ENCODE data around the gene HOXD10.

The HOXD10 gene

GRCh38 chr2:176082824-176083751 lies 33.5 kb upstream of the HOXD10 start:
- DNase-seq, result no peak

DNA sequence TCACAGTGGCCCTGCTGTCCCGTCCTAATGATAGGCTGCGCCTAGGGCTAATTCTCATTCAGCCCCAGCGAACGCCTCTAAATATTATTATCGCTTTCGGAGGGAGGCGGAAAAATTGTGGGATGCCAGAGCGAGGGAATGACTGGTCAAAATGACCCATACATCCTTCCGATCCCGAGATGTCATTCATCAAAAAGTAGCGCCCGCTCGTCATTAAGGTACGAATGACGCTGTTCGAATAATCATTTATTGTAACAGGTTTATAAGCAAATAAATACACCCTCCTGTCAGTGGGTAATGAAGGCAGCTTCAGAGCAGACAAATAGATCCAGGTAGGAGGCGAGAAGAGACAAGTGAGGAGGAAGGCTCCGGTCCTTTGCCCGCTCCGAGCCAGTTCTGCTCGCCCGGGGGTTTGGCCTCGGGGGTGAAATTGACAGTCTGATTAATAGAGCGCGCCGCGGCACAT lies 32.7 kb upstream of the HOXD10 start, which contains the start of gene EVX2:
Gene EVX2 (minus strand): TSS at position 167 of the 466 bp plus-strand sequence. CDS start 186 bp downstream, outside the sequence.
- DNase-seq, result no peak

DNA sequence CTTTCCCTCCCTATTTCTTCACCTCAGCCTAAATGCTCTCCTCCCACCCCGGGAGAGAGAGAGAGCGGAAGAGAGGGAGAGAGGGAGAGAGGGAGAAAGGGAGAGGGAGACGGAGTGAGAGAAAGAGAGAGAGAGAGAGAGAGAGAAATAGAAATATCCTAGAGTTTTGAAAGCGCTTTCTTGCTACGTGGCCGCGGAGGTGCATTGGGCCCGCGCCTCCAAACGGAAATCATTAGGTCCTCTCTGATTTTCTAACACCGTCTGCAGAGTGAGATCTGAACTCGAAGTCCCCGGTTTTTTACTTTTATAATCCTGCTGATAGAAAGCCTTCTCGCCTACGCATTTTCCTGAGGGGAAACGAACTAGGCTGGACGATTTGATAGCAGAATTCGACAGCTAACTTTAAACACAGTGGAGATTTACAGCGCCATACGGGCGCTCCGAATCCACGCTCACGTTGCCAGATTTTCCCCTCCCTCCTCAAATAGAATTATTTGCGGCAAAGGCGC lies 31.9 kb upstream of the HOXD10 start:
- no peak for DNase-seq

- no peak for DNase-seq
Measured at GRCh38 chr2:176085120-176085788, 31.3 kb upstream of the HOXD10 start.

GRCh38 chr2:176085861-176086771 lies 30.5 kb upstream of the HOXD10 start:
- DNase-seq, result no peak

- no peak for DNase-seq
Measured at GRCh38 chr2:176087330-176088047, 29.1 kb upstream of the HOXD10 start.

- DNase-seq, result no peak
Measured at GRCh38 chr2:176088048-176088936, 28.3 kb upstream of the HOXD10 start.

DNA sequence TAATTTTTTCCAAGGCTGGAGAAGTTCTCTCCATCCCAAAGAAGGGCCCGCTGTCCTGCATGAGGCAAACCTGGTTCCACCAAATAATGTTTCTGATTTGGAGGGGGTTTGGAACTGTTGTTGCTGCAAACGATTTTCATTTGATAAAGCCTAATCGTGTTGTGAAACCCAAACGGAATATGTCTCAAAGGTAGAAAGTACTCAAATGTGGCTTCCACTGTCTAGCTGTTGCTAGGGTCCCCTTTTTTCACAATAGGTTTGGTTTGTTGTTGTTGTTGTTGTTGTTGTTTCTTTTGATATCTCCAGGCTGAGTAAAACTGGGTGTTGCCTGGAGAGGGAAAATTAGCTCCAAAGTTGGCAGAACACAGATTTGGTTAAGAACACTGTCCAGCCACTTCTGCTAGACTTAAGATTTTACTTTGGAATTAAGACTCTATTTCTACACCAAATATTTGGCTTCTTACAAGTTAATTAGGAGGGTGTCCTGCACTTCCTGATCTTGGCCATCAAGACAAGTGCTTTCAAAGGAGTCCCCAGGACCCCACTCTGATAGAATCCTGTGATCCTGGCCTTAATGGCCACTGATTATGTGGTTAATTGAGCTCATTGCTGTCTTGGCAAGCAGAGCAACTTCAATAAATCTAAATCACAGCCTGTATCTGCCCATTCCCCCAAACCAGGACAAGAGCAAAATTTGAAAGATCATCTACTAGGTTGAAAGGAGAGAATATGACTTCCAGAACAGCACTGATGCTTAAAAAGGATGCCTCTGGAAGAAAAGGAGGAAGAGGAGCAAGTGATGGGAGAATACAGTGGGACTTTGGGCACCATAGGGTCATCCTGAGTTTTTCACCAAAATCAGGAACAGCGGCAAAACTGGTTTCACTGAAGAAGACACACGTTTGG lies 27.4 kb upstream of the HOXD10 start:
- no peak for DNase-seq

- no peak for DNase-seq
Measured at GRCh38 chr2:176089843-176090395, 26.7 kb upstream of the HOXD10 start.

- no peak for DNase-seq
Measured at GRCh38 chr2:176090862-176091261, 25.7 kb upstream of the HOXD10 start.

DNA sequence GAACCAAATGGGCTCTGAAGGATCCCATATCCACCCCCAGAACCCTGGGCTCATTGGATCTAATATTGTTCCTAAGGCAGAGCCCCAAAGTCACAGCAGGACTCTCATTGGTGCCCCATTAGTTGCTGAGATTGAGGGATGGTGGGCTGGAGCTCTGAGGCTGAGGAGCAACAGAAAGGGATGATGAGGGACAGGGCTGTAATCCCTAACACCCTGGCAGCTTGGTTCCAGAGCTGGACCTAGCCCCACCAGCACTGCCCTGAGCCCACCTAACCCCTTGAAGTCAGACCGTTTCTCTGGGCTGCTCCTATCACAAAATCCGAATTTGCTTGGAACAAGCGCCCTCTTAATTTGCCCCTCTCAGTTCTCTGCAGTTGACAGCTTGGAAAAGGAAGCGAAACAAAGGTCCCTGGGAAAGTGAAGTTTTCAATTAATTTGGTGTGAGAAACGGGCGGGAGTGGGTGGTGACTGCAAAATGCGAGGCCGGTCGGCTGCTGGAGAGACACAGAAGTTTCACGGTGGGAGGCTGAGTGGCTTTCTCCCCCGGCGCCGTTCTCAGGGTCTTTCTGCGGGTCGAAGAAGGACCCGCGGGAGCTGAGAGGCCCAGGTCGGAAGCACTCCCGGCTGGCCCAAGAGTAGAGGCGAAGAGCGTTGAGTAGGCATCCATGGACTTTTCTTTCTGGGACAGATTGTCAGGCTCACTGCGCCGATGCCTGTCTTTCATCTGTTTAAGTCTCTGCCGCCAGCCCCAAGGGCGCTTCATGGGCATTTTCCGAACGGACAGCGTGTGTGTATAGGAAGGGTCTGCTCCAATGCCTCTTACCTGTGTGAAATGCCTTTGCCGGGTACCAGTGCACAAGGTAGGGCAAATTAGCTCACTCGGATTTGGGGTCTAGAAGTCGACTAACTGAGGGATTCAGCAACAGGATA lies 25.0 kb upstream of the HOXD10 start:
- DNase-seq, result no peak

DNA sequence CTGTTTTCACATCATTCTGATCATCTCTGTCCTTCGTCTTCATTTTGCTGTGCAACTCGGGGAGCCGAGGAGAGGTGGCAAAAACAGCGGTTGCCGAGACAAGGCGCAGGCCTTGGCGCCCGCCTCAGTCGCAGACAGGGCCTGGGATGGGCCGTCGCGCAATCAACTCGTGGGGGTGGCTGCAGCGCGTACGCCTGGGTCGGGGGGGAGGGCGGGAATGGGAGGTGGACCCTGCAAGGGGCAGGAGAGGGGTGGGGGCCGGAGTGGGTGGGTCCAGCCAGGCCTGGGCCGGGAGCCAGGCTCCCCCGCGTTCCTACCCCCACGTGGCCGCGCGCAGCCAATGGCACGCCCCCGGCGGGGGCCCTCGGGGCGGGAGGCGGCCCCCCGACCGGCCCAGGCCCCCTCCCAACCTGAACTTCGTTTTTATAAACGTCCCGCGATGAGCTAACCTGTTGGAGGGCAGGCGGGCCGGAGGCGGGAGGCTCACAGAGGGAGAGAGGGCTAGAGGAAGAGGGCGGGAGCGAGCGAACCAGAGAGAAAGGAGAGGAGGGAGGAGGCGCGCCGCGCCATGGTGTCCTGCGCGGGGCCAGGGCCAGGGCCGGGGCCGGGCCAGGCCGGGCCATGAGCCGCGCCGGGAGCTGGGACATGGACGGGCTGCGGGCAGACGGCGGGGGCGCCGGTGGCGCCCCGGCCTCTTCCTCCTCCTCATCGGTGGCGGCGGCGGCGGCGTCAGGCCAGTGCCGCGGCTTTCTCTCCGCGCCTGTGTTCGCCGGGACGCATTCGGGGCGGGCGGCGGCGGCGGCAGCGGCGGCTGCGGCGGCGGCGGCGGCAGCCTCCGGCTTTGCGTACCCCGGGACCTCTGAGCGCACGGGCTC lies 24.1 kb upstream of the HOXD10 start, which contains the start of gene HOXD13:
Gene HOXD13 (plus strand): TSS at position 452 of the 875 bp plus-strand sequence. CDS start 170 bp downstream, at position 622.
- DNase-seq, result no peak

- DNase-seq, result no peak
Measured at GRCh38 chr2:176093145-176093897, 23.3 kb upstream of the HOXD10 start.

DNA sequence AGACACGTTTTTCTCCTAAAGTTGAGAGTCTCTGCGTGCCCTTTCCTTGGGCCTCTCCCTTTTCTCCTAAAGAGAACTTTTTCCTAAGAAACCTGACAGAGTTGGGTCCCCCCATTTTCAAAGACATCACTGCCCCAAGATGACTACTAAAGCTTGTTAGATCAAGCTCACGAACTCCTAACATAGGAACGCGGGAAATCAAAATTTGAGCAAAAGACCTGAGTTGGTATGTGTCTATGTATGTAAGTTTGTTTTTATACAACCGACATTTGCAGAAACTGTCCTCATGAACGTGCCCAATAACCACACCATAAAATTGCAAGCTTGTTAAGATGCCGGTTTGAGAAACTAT lies 22.7 kb upstream of the HOXD10 start:
- no peak for DNase-seq

GRCh38 chr2:176094349-176094748 lies 22.2 kb upstream of the HOXD10 start:
- no peak for DNase-seq

DNA sequence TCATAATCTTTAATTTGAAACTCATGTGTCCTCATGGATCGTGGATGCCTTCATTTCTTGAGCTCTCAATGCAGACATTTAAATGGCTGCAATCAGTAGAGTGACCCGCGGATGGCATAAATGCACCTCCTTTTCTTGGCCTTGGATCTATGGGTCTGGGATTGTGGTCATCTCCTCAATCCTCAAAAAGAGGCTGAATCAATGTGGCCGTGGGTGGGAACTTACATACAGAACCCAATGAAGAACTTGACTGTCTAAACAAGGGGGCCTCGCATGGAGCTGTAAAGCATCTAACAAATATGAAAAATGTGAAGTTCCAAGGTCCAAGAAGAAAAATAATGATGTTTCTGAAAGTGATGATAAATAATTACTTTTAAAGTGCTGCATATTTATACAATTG lies 21.2 kb upstream of the HOXD10 start:
- DNase-seq, result no peak

Data from CD4-positive, alpha-beta T cell treated with Interleukin-15 for 1 hour (primary cell).